ENCODE results near the gene RGS9BP.
"Not testable (repeated sequence)": the region's sequence is repeated elsewhere in the genome, so short reads cannot be mapped to it uniquely, and the experiment has no call there.

RGS9BP gene

DNA sequence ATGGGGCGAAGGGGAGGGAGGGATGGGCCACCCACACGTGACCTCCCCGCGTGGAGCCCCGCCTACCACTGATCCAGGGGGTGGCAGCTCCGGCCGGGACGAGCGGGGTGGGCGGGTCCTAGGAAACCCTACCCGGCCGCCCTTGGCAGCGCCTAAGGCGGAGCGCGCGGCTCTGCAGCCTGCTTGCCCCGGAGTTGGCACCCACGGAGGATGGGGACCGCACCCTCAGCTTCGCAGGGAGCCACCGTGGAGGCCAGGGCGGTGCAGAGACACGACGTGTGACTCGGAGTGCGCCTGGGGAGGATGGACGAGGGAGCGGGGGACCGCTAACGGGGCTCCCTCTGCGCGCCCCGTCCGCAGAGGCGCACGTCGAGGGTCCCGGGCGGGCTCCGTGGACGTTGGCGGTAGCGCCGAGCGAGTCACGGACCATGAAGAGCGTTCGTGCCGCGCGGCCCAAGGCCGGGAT, at the start of gene RGS9BP:
Gene RGS9BP, plus strand, starts transcription at position 129 of the 466 bp plus-strand sequence. CDS start 416 bp downstream, outside the sequence.
- DNase-seq, result peak; percentile 83

DNA sequence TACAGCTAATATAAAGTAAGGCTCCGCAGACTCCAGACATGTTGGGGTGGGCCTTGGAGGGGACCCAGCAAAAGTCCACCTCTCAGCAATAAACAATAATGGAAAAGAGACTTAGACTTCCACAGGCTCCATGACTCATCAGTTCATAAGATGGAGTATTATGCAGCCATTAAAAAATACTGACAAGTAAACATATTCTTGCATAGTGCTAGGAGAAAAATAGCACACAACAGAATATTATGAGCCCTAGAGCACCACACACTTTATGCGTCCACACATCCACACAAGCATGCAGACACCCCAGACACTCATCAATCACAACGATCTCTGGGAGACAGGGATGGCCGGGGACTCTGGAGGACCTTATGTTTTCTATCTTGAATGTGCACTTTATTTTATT, 48.7 kb upstream of the RGS9BP start:
- no peak for DNase-seq

DNA sequence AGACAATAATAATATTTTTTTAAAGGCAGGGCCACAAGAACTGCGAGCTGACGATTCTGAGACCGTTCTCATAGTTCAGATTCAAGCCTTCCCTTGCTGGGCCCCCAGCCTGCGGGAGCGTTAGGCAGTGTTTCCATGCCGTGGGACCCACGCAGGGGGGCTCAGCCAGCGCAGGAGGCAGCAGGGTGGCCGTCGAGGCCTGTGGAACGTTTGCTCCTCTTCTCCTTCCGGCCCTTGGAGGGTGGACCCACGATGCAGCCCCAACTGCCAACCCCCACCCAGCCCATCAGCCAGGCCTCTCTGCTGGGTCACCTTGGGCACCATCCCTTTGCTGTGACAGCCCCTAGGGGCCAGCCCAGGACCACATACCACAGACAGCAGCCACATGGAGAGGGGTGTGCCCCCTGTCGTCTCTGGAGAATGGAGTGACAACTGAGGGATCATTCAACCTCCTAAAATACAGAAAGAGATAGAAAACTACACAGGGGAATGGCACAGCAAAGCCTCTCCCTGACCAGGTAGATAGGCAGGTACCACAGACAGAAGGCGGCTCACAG, 47.9 kb upstream of the RGS9BP start:
- no peak for DNase-seq

GRCh38 chr19:32630338-32630737, 45.3 kb upstream of the RGS9BP start:
- no peak for DNase-seq

- DNase-seq, result no peak
Measured at GRCh38 chr19:32631381-32631780, 44.3 kb upstream of the RGS9BP start.

- no peak for DNase-seq
Measured at GRCh38 chr19:32637480-32637879, 38.2 kb upstream of the RGS9BP start.

DNA sequence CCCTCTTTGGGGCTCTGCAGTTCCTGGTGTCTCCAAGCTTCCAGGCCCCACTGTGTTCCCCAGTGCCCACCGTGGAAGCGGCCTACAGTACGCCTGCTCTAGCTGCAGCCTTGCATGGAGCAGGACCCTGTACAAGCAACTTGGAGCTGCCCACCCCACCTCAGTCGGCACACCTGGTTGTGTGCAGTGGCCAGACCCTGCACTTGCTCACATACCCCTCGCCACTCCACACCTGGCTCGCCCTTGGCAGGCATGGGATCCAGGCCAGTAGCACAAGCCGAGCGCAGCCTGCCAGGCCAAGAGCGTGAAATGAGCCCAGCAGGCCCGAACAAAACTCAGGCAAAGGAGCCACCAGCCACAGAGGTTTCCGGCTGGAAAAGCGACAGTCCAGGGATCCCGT, 37.0 kb upstream of the RGS9BP start:
- DNase-seq, result no peak

DNA sequence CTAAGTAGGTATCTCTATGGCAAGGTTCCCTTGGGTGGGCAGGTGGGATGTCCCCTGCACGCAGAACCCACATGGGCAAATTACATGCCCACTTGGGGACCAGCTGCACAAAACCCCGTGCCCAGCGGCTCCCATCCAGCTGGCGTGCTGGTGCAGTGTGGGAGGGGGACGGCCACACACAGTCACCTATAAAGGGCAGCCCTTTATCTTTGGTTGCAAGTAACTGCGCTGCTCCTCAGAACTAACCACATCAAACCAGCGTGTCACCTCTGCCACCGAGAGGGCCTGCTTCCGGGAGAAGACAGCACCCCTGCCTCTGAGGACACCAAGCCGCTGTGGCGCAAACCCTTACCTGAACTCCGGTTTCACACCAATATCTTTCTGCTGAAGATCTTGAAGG, 32.9 kb upstream of the RGS9BP start:
- DNase-seq, result peak; percentile 74

DNA sequence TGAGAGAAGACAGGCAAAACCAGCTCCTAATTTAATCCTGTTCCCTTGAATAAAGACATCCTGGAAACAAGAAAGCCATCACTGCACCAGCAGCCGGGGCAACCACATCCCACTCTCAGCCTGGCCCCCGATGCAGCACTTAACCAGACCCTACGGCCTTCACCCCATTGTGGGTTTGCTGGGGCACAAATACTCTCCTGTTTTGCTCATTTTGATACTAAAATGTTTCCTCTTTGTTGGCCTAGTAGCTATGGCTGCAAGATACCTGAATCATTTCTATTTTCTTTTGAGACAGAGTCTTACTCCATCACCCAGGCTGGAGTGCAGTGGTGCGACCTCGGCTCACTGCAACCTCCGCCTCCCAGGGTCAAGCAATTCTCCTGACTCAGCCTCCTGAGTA, 29.1 kb upstream of the RGS9BP start:
- no peak for DNase-seq

- DNase-seq, result no peak
Measured at GRCh38 chr19:32647361-32647760, 28.3 kb upstream of the RGS9BP start.

GRCh38 chr19:32649751-32650150, 25.9 kb upstream of the RGS9BP start:
- no peak for DNase-seq

DNA sequence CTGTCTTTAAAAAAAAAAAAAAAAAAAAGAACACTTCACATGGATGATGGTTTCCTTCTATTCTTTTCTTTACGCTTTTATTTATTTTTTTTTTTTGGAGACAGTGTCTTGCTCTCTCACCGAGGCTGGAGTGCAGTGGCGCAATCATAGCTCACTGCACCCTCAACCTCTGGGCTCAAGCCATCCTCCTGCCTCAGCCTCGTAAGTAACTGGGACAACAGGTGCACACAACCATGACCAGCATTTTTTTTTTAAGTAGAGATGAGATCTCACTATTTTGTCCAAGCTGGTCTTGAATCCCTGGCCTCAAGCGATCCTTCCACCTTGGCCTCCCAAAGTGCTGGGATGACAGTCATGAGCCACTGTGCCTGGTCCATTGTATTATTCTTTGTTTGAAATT, 25.0 kb upstream of the RGS9BP start:
- DNase-seq, result no peak

GRCh38 chr19:32651729-32652140, 23.9 kb upstream of the RGS9BP start:
- no peak for DNase-seq

- DNase-seq, result not testable (repeated sequence)
Measured at GRCh38 chr19:32652331-32652730, 23.3 kb upstream of the RGS9BP start.

DNA sequence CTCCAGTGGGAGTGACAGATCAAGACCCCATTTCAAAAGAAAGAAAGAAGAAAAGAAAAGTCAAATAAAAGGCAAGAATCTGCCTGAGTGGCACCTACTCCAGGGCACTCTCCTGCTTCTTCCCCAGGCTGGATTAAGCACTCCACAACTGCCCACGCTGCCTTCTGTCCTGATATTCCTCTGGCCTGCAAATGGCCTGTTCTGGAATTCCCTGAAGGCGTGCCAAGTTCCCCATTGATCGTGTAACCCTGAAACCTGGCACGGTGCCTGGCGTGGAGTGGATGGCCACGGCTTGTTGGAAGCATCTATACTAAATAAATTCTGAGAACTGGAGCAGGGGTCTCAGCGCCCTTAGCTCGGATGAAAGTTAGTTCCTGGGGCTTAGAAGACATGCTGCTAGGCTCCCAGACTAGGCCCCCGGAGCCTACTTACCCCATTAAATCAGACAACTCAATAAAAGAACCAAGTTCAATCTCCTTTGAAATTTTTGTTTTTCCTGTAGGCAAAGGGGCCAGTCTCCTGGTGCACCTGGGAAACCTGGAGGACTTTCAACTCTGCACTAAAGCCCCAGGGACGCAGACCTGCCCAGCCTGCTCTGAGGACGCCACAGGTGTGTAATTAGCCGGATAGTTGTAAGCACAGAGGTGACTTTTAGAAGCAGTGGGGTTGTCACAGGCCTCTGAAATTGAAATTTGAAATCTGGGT, 22.6 kb upstream of the RGS9BP start:
- DNase-seq, result no peak

DNA sequence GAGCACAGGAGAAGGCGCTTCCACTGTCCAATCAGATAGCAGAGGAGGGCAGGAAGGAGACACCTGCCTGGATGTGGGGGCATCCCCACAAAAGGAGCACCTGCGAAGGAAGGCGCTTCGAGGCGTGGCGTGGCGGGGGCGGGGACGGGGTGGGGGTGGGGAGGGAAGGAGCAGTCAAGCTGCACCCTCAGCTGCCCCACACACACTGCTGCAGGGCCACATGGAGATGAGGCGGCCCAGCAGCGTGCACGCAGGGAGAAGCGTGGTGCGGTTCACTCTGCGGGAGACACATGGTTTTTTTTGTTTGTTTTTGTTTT, 22.1 kb upstream of the RGS9BP start:
- DNase-seq, result no peak

DNA sequence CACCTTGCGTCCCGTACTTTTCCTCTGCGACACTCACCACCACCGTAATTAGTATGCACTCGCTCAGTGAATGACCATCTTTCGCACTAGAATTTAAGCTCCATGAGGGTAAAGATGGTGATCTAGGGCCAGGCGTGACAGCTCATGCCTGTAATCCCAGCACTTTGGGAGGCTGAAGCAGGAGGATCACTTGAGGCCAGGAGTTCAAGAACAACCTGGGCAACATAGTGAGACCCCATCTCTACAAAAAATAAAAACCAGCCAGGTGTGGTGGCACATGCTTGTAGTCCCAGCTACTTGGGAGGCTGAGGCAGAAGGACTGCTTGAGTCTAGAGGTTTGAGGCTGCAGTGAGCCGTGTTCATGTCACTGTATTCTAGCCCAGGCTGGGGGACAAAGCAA, 19.3 kb upstream of the RGS9BP start:
- not testable (repeated sequence) for DNase-seq

DNA sequence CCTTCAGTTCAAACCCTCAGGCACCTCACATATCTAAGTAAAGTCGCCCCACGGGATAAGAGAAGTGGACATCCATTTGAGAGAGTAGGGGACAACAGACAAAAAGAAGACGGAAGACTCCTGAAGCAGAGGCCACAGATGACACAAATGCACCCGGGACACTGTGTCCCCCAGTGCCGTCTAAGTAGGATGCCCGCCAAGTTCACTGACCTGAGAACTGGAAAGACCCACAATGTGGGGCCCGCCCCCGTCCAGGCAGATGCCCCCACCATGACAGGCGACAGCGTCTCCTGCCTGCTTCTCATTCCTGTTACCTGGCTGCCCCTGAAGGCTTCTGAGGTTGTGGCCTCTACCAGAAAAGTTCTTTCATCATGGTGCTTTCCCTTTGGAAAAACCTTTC, 17.6 kb upstream of the RGS9BP start:
- DNase-seq, result no peak

DNA sequence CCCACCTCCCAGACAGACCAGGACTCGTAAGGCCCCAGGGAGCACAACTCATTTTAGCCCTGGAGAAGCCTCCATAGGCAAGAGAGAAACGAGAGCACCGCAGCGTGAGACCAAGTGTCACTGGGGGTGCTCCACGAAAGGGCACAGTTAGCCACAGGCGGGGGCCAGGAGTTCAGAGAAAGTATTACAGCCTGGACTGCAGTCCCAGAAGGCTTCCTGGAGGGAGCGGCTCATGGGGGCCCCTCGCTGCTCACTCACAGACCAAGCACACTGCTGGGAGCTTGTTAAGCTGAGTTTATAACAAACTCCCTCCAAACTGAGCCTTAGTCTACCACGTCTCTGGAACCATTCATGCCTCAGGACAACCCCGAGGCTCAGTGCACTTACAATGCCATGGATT, 17.1 kb upstream of the RGS9BP start:
- DNase-seq, result no peak

GRCh38 chr19:32661318-32661717, 14.3 kb upstream of the RGS9BP start:
- no peak for DNase-seq

GRCh38 chr19:32662186-32662585, 13.5 kb upstream of the RGS9BP start:
- DNase-seq, result peak; percentile 13

GRCh38 chr19:32666084-32666483, 9.6 kb upstream of the RGS9BP start:
- DNase-seq, result no peak

GRCh38 chr19:32669310-32669709, 6.3 kb upstream of the RGS9BP start:
- no peak for DNase-seq

GRCh38 chr19:32671883-32672593, 3.6 kb upstream of the RGS9BP start:
- DNase-seq, result no peak

All from CD4-positive, alpha-beta T cell treated with Interleukin-17A for 4 hours (primary cell).